Spinal cord (tissue), 10 donors: ENCODE data around the gene DHRS12. TPM values are rescaled to one million over a fixed set of nuclear protein-coding genes. Genes with fewer than 3 reads are reported as not detected.

Experiments used
- DNase-seq, 6 donors: peaks; one replicate each; pipeline versions ENCODE4 v3.0.0 to v3.0.0-alpha.2; 2013 to 2015; ENCODE audit warnings: low spot score in 6 of 6, low read depth in 4 of 6
- H3K27ac ChIP-seq: one replicate; pipeline ENCODE4 v1.5.1; 2013; ENCODE audit warnings: low read depth, low read length, control low read depth
- H3K27me3 ChIP-seq: one replicate; pipeline ENCODE4 v1.6.1; 2013; ENCODE audit warnings: low read length; ENCODE audit not compliant: control insufficient read depth, insufficient read depth
- H3K36me3 ChIP-seq: one replicate; pipeline ENCODE4 v1.6.1; 2013; ENCODE audit warnings: low read length; ENCODE audit not compliant: control insufficient read depth, insufficient read depth
- H3K4me1 ChIP-seq: one replicate; pipeline ENCODE4 v1.6.1; 2013; ENCODE audit warnings: low read length; ENCODE audit not compliant: control insufficient read depth, insufficient read depth
- H3K4me3 ChIP-seq: one replicate; pipeline ENCODE4 v1.5.1; 2013; ENCODE audit warnings: low read depth, low read length, control low read depth
- H3K9me3 ChIP-seq: one replicate; pipeline ENCODE4 v1.6.1; 2013; ENCODE audit warnings: low read length; ENCODE audit not compliant: control insufficient read depth, insufficient read depth
- WGBS: methylation state at CpG from one replicate; pipeline ENCODE4 v1.1.5; 2013; ENCODE audit warnings: missing lambda C conversion rate; ENCODE audit not compliant: insufficient coverage; 5-methylcytosine and 5-hydroxymethylcytosine counted together
- polyA plus RNA-seq, 2 donors: library from polyadenylated mRNA; unstranded; fragments of 120-200 nt; gene quantifications; one replicate each; pipeline ENCODE4 v1.2.1, GENCODE V29; 2013; ENCODE audit not compliant: insufficient read length in 2 of 2
- total RNA-seq, 2 donors: library from RNA; depleted of rRNA in 1 of 2; stranded (reverse); fragments of 120-200 nt in 1 of 2; fragments of >200 nt in 1 of 2; gene quantifications; one replicate each; pipeline versions ENCODE4 v1.2.3 to v1.2.4, GENCODE V29; 2013 to 2014
- donor health status: healthy.

The DHRS12 gene
- total and polyA plus RNA-seq, 4 donors = 6.8 to 15.2 (median 13.2) TPM

GRCh38 chr13:51777921-51778320 lies 26.0 kb downstream of the DHRS12 start:
- 64% methylated on average over 5 of the region's 9 CpGs for WGBS
- DNase-seq = no peak
- Histone ChIP-seq H3K4me1 (peaks cover 14% of the 10 kb centered on the region), H3K27me3 (no peaks in the 10 kb centered on the region), H3K36me3 (peaks cover 3% of the 10 kb centered on the region), H3K27ac (no peak overlapping the region), H3K9me3 (no peaks in the 10 kb centered on the region), H3K4me3 (no peak overlapping the region)

DNA sequence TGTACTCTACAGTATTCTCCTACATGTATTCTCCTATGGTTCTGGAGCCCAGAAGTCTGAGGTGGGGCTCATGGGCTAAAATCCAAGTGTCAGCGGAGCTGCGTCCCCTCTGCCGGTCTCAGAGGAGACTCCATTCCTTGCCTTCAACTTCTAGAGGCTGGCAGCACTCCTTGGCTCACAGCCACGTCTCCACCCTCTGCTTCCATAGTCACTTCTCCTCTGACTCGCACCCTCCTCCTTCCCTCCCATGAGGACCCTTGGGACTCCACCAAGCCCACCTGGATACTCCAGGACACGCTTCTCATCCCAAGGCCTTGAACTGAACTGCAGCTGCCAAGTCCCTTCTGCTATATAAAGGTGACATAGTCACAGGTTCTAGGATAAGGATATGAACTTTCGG lies 27.8 kb downstream of the DHRS12 start:
- Histone ChIP-seq H3K27ac (no peak overlapping the region), H3K27me3 (no peaks in the 10 kb centered on the region), H3K36me3 (no peaks in the 10 kb centered on the region), H3K4me1 (peaks cover 11% of the 10 kb centered on the region), H3K9me3 (no peaks in the 10 kb centered on the region), H3K4me3 (no peak overlapping the region)
- no peak for DNase-seq
- WGBS = 85% methylated on average over 5 of the region's 7 CpGs

GRCh38 chr13:51773515-51773914 lies 30.4 kb downstream of the DHRS12 start:
- H3K4me3 ChIP-seq = no peak overlapping the region
- WGBS = 82% methylated on average over 7 of the region's 11 CpGs
- no peak for DNase-seq
- H3K36me3 ChIP-seq = peaks cover 5% of the 10 kb centered on the region
- H3K27me3 ChIP-seq = no peaks in the 10 kb centered on the region
- no peaks in the 10 kb centered on the region for H3K9me3 ChIP-seq
- peaks cover 20% of the 10 kb centered on the region for H3K4me1 ChIP-seq
- no peak overlapping the region for H3K27ac ChIP-seq

- no peaks in the 10 kb centered on the region for H3K9me3 ChIP-seq
- no peak for DNase-seq
- no peak overlapping the region for H3K27ac ChIP-seq
- no peak overlapping the region for H3K4me3 ChIP-seq
- H3K27me3 ChIP-seq = no peaks in the 10 kb centered on the region
- H3K4me1 ChIP-seq = peaks cover 13% of the 10 kb centered on the region
- peaks cover 9% of the 10 kb centered on the region for H3K36me3 ChIP-seq
- WGBS = 97% methylated on average over 5 of the region's 6 CpGs
Observed at GRCh38 chr13:51772781-51773180, 31.2 kb downstream of the DHRS12 start.

- whole genome bisulfite sequencing = 95% methylated on average over 3 of the region's 9 CpGs
Observed at GRCh38 chr13:51772105-51772455, 31.9 kb downstream of the DHRS12 start.

GRCh38 chr13:51771418-51772104 lies 32.4 kb downstream of the DHRS12 start:
- Histone ChIP-seq H3K36me3 (peaks cover 13% of the 10 kb centered on the region), H3K4me3 (no peak overlapping the region), H3K4me1 (peaks cover 11% of the 10 kb centered on the region), H3K9me3 (no peaks in the 10 kb centered on the region), H3K27ac (no peak overlapping the region), H3K27me3 (no peaks in the 10 kb centered on the region)
- WGBS = 82% methylated on average over 16 of the region's 17 CpGs
- DNase-seq = no peak

More at GRCh38 chr13:51772105-51772455, 31.9 kb downstream of the DHRS12 start:
- H3K4me1 ChIP-seq = peaks cover 11% of the 10 kb centered on the region
- no peaks in the 10 kb centered on the region for H3K27me3 ChIP-seq
- H3K4me3 ChIP-seq = no peak overlapping the region
- no peaks in the 10 kb centered on the region for H3K9me3 ChIP-seq
- peaks cover 11% of the 10 kb centered on the region for H3K36me3 ChIP-seq
- H3K27ac ChIP-seq = no peak overlapping the region
- DNase-seq = no peak

- Histone ChIP-seq H3K9me3 (no peaks in the 10 kb centered on the region), H3K36me3 (peaks cover 13% of the 10 kb centered on the region), H3K27ac (no peak overlapping the region), H3K4me3 (no peak overlapping the region), H3K4me1 (peaks cover 11% of the 10 kb centered on the region), H3K27me3 (no peaks in the 10 kb centered on the region)
- DNase-seq = no peak
- WGBS = 93% methylated on average over 7 of the region's 11 CpGs
Observed at GRCh38 chr13:51770681-51771417, 33.1 kb downstream of the DHRS12 start.

DNA sequence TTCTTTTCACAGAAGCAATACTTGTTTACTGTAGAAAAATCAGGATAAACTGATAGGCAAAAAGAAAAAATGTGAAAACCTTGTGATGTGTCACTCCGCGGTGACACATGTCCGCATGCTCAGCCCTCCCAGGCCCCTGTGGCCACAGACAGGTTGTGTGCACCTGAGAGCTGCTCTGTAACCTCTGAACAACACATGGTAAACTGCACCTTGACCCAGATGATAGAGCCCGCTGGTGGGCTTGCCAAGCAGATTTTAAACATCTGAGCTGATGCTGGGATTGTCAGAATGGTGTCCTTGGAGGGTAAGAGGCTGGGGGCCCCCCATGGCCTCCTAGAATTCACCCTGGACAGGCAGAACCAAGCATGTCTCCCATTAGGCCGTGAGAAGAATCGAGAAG lies 33.8 kb downstream of the DHRS12 start:
- 95% methylated on average over 4 of the region's 6 CpGs for WGBS
- H3K9me3 ChIP-seq = no peaks in the 10 kb centered on the region
- DNase-seq = no peak
- H3K27me3 ChIP-seq = no peaks in the 10 kb centered on the region
- H3K4me1 ChIP-seq = peaks cover 11% of the 10 kb centered on the region
- no peak overlapping the region for H3K27ac ChIP-seq
- no peak overlapping the region for H3K4me3 ChIP-seq
- peaks cover 13% of the 10 kb centered on the region for H3K36me3 ChIP-seq

DNA sequence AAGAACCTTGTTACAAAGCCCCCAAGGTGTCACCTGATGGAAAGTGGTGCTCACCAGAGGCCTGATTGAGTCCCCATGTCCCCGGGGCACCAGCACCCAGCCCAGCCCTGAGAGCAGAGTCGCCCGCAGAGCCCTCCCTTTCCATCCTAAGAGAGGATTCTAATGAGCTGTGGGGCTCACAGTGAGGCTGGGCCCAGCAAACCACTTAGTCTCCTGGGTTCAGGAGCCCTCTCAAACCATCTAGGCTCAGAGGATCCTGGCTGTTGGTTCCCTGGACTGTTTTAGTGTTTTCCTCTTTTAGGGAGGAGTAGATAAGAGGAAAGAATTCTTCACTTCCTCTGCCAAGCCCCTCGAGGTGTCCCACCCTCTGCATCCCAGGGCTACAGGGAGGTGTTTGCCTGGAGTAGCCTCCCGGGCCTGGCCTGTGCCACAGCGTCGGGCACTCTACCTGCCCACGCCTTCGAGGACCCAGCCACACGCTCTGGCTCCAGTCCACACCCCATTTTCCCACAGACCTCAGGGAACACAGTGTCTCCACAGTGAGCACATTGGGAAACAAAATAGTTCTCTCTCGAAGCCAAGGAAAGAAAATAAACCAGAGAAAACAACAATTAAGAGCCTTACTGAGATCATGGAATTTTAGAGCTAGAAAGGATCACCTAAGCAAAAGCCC lies 34.4 kb downstream of the DHRS12 start:
- H3K4me1 ChIP-seq = peaks cover 15% of the 10 kb centered on the region
- no peaks in the 10 kb centered on the region for H3K27me3 ChIP-seq
- no peak overlapping the region for H3K4me3 ChIP-seq
- no peaks in the 10 kb centered on the region for H3K9me3 ChIP-seq
- no peak overlapping the region for H3K27ac ChIP-seq
- 94% methylated on average over 7 of the region's 11 CpGs for WGBS
- DNase-seq = no peak
- peaks cover 17% of the 10 kb centered on the region for H3K36me3 ChIP-seq
